Measurements from ENCODE around the gene PRKCD.

Gene PRKCD

DNA sequence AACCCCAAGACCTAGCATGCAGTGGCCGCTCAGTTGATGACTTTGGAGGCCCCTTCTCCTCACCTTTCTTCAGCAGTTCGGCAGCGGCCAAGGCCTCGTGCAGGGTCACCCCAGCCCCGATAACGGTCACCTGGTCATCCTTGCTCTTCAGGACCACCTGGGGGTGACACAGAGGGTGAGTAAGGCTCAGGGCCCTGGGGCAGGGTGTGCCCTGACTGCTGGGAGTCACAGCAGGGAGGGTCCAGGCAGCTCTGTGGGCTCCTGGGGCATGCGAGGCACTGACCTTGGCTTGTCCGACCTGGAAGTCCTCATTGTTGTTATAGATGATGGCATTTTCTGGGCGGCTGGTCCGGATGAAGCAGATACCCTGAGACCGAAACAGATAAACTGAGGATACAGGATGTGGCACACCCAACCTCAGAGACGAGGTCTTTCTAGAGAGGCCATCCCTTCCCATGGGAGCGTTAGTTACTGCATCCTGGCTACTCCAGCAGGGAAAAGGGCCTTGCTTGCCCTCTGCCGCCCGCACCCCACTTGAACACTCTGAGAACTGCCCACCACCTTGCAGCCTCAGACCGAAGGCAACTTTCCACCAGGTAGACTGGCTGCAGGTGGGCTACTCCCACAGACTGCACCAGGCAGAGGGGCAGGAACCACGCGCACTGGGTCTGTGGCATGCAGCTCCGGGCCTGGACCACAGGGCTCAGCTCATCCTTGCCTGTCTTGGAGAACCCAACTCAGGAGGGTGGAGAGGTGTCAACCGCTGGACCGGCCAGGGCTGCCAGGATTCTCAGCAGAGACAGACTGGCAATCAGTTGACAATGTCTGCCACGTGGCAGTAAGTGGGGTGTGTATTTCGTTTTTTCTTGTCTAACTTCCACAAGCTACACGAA, 67.2 kb downstream of the PRKCD start:
- Histone ChIP-seq H3K9me3 (ENCODE audit: control insufficient read depth, low read depth, low read length) (no peaks in the 10 kb centered on the region), H3K9ac (ENCODE audit: low read length) (no peak overlapping the region), H3K36me3 (ENCODE audit: control insufficient read depth, low read depth, low read length) (peaks cover 100% of the 10 kb centered on the region), H3K27me3 (ENCODE audit: control insufficient read depth, insufficient read depth, low read length) (no peaks in the 10 kb centered on the region), H3K4me1 (ENCODE audit: control insufficient read depth, low read depth, low read length) (no peaks in the 10 kb centered on the region), H3K4me3 (ENCODE audit: low read length) (no peak overlapping the region), H3K27ac (ENCODE audit: low read length) (no peak overlapping the region)

DNA sequence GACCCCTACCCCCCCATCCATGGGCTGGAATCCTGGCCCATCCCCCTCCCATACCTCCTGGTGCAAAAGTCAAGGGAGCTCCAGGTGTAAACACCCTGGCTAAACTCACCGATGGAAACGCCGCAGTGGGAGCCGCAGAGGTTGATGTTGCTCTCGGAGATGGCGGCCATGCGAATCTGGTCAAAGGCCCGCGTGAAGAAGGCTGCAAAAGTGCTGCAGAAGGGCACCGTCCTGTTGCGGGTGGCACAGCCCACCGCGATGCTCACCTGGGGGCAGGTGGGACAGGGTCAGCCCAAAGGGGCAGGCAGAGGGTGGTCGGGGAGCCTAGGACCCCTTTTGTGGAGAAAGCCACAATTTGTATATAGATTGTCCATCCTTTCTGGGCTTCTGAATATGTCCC, 68.2 kb downstream of the PRKCD start:
- H3K4me1 ChIP-seq (ENCODE audit: control insufficient read depth, low read depth, low read length), result no peaks in the 10 kb centered on the region

DNA sequence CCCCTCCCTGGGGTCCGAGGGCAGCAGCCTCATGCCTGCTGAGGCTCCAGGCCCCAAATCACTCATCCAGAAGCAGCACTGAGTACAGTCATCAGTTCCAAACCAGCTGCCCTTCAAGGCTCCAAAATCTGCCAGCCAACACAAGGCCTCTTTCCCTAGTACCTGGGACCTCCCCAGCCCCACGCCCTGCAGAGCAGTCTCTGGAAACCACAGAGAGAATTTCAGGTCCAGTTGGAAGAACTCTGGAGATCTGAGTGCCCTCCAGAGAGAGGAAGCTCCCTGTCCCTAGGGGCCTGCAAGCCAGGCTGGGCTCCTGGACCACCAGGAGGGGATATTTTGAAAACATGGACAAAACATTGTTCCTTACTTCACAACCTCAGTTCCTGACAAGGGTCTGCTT, 68.6 kb downstream of the PRKCD start:
- no peaks in the 10 kb centered on the region for H3K27me3 ChIP-seq (ENCODE audit: control insufficient read depth, insufficient read depth, low read length)
- H3K36me3 ChIP-seq (ENCODE audit: control insufficient read depth, low read depth, low read length), result peaks cover 100% of the 10 kb centered on the region
- no peak overlapping the region for H3K9ac ChIP-seq (ENCODE audit: low read length)
- no peaks in the 10 kb centered on the region for H3K4me1 ChIP-seq (ENCODE audit: control insufficient read depth, low read depth, low read length)
- H3K27ac ChIP-seq (ENCODE audit: low read length), result no peak overlapping the region
- no peak overlapping the region for H3K4me3 ChIP-seq (ENCODE audit: low read length)
- no peaks in the 10 kb centered on the region for H3K9me3 ChIP-seq (ENCODE audit: control insufficient read depth, low read depth, low read length)

More for the DNA sequence above, 68.2 kb downstream of the PRKCD start:
- no peaks in the 10 kb centered on the region for H3K9me3 ChIP-seq (ENCODE audit: control insufficient read depth, low read depth, low read length)
- H3K27ac ChIP-seq (ENCODE audit: low read length), result no peak overlapping the region
- no peaks in the 10 kb centered on the region for H3K27me3 ChIP-seq (ENCODE audit: control insufficient read depth, insufficient read depth, low read length)
- no peak overlapping the region for H3K9ac ChIP-seq (ENCODE audit: low read length)
- peaks cover 100% of the 10 kb centered on the region for H3K36me3 ChIP-seq (ENCODE audit: control insufficient read depth, low read depth, low read length)
- no peak overlapping the region for H3K4me3 ChIP-seq (ENCODE audit: low read length)

DNA sequence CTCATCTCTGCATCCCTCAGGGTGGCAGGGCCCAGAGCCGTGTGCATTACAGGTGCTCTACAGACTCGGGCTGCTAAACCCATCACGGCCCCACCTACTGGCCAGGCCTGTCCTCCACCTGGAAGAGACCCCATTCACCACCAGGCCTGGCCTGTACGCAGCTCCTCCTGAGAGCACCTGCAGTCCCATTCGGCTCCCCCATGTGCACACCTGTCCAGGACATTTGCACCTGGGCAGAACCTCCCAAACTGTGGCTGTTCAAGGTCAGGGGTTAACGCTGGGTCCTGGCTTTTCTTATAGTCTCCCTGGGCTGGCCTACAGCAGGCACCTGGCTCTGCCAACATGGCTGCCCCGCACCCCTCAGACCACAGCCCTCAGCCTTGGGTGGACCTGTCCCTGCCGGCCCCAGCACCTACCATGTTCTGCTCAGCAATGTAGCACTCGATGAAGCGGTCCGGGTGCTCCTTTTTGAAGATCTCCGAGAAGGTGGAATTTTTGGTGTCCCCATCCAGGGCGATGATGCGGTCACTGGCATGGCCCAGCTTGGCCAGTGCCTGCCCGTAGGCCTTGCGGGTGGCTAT, 69.1 kb downstream of the PRKCD start:
- Histone ChIP-seq H3K9me3 (ENCODE audit: control insufficient read depth, low read depth, low read length) (no peaks in the 10 kb centered on the region), H3K4me3 (ENCODE audit: low read length) (no peak overlapping the region), H3K4me1 (ENCODE audit: control insufficient read depth, low read depth, low read length) (no peaks in the 10 kb centered on the region), H3K27ac (ENCODE audit: low read length) (no peak overlapping the region), H3K9ac (ENCODE audit: low read length) (no peak overlapping the region), H3K27me3 (ENCODE audit: control insufficient read depth, insufficient read depth, low read length) (no peaks in the 10 kb centered on the region), H3K36me3 (ENCODE audit: control insufficient read depth, low read depth, low read length) (peaks cover 98% of the 10 kb centered on the region)

DNA sequence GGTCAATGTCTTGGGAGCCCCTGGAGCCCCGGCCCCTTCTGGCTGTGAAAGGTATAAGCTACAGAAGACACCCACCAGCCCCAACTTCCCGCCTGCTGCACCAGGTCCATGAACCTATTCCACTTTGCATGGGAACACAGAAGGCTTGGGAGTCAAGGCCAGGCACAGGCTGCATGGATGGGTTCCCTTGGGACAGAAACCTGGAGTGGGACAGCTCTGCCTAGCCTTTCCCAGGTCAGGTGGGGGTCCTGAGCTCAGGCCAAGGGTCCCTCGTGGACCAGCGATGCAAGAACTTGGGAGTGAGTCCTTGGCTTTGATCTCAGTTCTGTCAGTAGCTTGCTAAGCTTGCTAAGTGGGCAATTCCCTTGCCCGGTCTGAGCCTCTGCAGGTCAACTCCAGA, 69.8 kb downstream of the PRKCD start:
- Histone ChIP-seq H3K36me3 (ENCODE audit: control insufficient read depth, low read depth, low read length) (peaks cover 98% of the 10 kb centered on the region), H3K9ac (ENCODE audit: low read length) (no peak overlapping the region), H3K4me1 (ENCODE audit: control insufficient read depth, low read depth, low read length) (no peaks in the 10 kb centered on the region), H3K27ac (ENCODE audit: low read length) (no peak overlapping the region), H3K9me3 (ENCODE audit: control insufficient read depth, low read depth, low read length) (no peaks in the 10 kb centered on the region), H3K4me3 (ENCODE audit: low read length) (no peak overlapping the region), H3K27me3 (ENCODE audit: control insufficient read depth, insufficient read depth, low read length) (no peaks in the 10 kb centered on the region)

DNA sequence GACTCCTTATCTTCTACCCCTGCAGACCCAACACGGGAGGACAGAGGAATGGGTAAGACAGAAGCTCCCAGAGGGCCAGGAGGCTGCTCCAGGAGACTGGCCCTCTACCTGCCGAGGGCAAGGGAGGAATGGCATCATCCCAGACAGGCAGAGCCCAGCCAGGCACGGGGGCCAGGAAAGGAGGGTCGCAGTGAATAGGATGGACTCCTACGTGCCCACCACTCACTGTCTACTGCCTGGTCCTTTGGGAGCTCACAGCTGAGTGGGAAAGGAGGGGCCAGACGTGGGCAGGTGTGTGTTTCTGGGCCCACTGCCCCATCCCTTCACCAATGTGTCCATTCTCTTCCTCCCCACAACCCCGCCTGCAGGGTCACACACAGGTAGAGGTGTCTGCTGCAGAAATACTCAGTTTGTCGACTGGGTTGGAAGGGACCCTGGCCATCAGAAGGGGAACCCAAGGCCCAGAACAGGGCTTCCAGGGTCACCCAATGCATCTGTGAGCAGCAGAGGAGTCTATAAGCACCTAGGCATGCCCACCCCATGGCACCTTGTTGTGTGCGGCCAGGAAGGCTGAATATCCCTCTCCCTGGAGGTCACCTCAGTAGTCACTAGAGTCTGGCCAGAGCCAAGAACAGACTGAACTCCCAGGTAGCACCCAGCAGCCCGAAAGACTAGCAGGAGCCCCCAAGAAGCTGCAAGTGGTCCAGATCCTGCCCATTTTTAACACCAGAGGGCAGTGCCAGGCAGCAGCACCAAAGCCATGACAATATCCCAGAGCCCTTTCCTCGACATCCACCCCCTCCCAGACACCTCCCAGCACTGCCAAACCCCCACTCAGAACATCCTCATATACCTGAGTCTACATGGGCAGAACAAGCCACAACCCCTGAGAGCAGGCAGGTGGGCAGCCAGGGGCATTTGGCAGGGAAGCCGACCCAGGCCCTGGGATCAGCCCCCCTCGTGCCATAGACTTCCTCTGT, 70.8 kb downstream of the PRKCD start:
- Histone ChIP-seq H3K27me3 (ENCODE audit: control insufficient read depth, insufficient read depth, low read length) (no peaks in the 10 kb centered on the region), H3K4me1 (ENCODE audit: control insufficient read depth, low read depth, low read length) (no peaks in the 10 kb centered on the region), H3K36me3 (ENCODE audit: control insufficient read depth, low read depth, low read length) (peaks cover 96% of the 10 kb centered on the region), H3K27ac (ENCODE audit: low read length) (no peak overlapping the region), H3K9me3 (ENCODE audit: control insufficient read depth, low read depth, low read length) (no peaks in the 10 kb centered on the region), H3K4me3 (ENCODE audit: low read length) (no peak overlapping the region), H3K9ac (ENCODE audit: low read length) (no peak overlapping the region)

DNA sequence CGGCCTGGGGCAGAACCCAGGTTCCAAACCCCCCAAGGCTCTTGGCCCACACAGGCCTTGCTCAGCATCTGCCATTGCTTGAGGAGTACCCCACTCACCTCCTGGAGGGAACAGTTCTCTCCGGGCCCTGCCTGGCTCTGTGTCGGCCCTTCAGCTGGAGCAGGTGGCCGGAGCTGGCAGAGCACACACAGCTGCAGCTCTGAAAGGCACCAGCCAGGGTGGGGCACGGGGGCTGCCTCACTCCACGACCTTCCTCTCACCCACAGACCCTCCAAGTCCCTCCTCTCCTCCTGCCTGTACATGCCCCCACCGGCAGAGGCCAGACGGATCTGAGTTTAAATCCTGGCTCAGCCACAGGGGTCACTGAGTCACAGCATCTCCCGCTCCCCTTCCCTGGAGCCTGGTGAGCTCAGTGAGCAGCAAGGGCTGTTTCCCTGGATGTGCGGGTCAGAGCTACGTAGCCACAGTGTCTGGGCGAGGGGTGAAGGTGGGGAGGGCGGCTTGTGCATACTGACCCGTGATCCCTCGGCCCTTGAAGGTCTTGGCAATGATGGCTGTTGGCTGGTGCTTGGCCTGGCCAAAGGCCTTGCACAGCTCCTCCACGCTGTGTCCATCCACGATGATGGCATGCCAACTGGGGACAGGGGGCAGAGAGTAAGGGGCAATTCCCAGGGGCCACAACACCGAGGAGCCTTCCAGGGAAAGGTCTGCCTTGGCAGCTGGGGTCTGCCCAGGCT, 71.8 kb downstream of the PRKCD start:
- Histone ChIP-seq H3K9me3 (ENCODE audit: control insufficient read depth, low read depth, low read length) (no peaks in the 10 kb centered on the region), H3K4me3 (ENCODE audit: low read length) (no peak overlapping the region), H3K4me1 (ENCODE audit: control insufficient read depth, low read depth, low read length) (no peaks in the 10 kb centered on the region), H3K27me3 (ENCODE audit: control insufficient read depth, insufficient read depth, low read length) (no peaks in the 10 kb centered on the region), H3K9ac (ENCODE audit: low read length) (no peak overlapping the region), H3K36me3 (ENCODE audit: control insufficient read depth, low read depth, low read length) (peaks cover 94% of the 10 kb centered on the region), H3K27ac (ENCODE audit: low read length) (no peak overlapping the region)

DNA sequence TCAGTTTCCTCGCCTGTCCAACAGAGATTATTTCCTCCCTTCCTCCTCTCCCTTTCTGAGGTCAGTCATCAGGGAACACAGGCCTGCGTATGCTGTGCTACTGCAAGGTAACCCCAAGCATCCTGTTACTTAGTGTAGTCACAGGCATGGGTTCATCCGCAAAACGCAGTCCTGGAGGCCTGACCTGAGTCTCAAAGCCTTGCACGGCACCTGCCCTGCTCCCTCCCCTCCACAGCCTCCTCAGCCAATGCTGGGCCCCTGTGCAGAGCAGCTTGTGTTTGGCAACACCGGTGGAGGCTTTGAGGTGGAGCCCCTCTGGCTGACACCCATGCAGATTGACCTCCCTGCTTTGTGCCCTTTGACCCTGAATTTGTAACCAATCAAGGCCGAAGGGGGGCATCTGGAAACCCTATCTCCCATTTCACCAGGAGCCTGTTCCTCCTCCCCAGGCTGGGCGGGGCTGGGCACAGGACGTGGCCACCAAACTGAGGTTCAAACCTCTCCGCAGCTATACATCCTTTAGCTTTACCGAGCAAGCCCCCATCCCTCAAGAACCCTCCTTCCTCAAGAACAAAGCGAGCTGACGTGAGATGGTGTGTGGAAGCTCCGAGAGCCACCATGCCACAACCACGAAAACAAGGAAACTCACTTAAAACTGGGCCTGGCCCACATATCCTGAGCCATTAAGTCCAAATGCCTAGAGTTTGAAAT, 73.3 kb downstream of the PRKCD start:
- no peaks in the 10 kb centered on the region for H3K4me1 ChIP-seq (ENCODE audit: control insufficient read depth, low read depth, low read length)
- peaks cover 93% of the 10 kb centered on the region for H3K36me3 ChIP-seq (ENCODE audit: control insufficient read depth, low read depth, low read length)
- H3K4me3 ChIP-seq (ENCODE audit: low read length), result no peak overlapping the region
- H3K9me3 ChIP-seq (ENCODE audit: control insufficient read depth, low read depth, low read length), result no peaks in the 10 kb centered on the region
- H3K9ac ChIP-seq (ENCODE audit: low read length), result no peak overlapping the region
- H3K27me3 ChIP-seq (ENCODE audit: control insufficient read depth, insufficient read depth, low read length), result no peaks in the 10 kb centered on the region
- no peak overlapping the region for H3K27ac ChIP-seq (ENCODE audit: low read length)

DNA sequence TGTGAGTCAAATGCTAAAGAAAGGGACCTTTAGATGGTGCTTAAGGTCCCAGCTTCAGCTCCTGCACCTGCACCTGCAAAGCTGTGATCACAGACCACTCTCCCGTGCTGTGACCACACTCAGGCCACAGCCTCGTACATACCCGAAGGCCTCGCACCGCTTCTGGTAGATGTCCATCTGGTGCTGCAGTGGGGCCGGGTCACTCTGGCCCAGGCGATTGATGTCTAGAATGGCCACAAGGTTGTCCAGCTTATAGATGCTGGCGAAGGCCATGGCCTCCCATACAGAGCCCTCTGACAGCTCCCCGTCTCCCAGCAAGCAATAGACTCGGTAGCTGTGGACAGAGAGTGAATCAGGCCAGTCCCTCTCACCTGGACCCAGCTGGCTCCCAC, 73.8 kb downstream of the PRKCD start:
- H3K9me3 ChIP-seq (ENCODE audit: control insufficient read depth, low read depth, low read length), result no peaks in the 10 kb centered on the region
- no peak overlapping the region for H3K9ac ChIP-seq (ENCODE audit: low read length)
- H3K4me3 ChIP-seq (ENCODE audit: low read length), result no peak overlapping the region
- no peaks in the 10 kb centered on the region for H3K4me1 ChIP-seq (ENCODE audit: control insufficient read depth, low read depth, low read length)
- H3K27ac ChIP-seq (ENCODE audit: low read length), result no peak overlapping the region
- H3K36me3 ChIP-seq (ENCODE audit: control insufficient read depth, low read depth, low read length), result peaks cover 93% of the 10 kb centered on the region
- H3K27me3 ChIP-seq (ENCODE audit: control insufficient read depth, insufficient read depth, low read length), result no peaks in the 10 kb centered on the region

DNA sequence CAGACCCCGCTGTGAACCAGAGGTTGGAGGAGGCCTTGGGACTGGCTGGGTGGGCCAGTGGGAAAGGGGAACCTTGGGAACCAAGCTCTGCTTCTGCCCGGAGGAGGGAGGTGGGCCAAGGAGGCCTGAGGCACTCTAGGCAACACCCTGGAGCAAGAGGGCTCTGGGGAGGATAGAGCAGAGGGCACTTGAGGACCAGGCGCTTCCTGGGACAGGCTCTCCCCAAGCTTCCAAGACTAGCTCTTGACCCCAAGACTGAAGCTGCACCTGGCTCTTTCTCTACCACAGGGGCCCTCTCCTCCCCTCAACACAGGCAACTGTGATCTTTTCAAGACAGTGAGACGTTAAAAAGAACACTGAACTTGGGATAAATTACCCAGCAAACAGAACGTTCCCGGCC, 74.5 kb downstream of the PRKCD start:
- no peaks in the 10 kb centered on the region for H3K27me3 ChIP-seq (ENCODE audit: control insufficient read depth, insufficient read depth, low read length)
- no peaks in the 10 kb centered on the region for H3K4me1 ChIP-seq (ENCODE audit: control insufficient read depth, low read depth, low read length)
- H3K27ac ChIP-seq (ENCODE audit: low read length), result no peak overlapping the region
- H3K4me3 ChIP-seq (ENCODE audit: low read length), result no peak overlapping the region
- peaks cover 93% of the 10 kb centered on the region for H3K36me3 ChIP-seq (ENCODE audit: control insufficient read depth, low read depth, low read length)
- H3K9me3 ChIP-seq (ENCODE audit: control insufficient read depth, low read depth, low read length), result no peaks in the 10 kb centered on the region
- H3K9ac ChIP-seq (ENCODE audit: low read length), result no peak overlapping the region

All from iPS-18a (cell line).